Stimulated activated CD4-positive, alpha-beta T cell treated with anti-CD3 and anti-CD28 coated beads, TNF-alpha, amount 100 ng/mL, for 48 hours (primary cell): ENCODE results near the gene CDK15.
"Not testable (repeated sequence)": the region's sequence is repeated elsewhere in the genome, so short reads cannot be mapped to it uniquely, and the experiment has no call there.

Source experiments
- DNase-seq, 3 donors: peaks; one replicate each; pipeline ENCODE4 v3.0.0-alpha.2; 2020; ENCODE audit warnings: low read depth in 3 of 3

Gene CDK15

GRCh38 chr2:201789395-201789794 lies 16.9 kb upstream of the CDK15 start:
- no peak for DNase-seq

DNA sequence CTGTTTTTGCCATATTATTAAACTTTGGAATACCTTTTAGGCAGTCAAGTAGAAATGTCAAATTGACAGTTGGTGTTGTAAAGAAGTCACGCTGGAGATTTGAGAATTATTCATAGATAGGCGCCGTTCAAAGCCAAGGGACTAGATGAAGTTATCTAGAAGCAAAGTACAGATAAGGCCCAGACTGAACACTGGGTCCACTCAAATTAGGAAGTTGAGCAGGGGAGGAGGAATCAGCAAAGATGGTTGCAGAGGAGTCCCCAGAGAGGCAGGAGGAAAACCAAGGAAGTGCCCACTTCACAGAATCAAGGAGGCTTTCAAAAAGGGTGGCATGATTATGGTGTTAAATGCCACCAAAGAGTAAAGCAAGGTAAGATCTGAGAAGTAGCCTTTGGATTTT lies 16.0 kb upstream of the CDK15 start:
- no peak for DNase-seq

GRCh38 chr2:201790989-201791388 lies 15.3 kb upstream of the CDK15 start:
- no peak for DNase-seq

DNA sequence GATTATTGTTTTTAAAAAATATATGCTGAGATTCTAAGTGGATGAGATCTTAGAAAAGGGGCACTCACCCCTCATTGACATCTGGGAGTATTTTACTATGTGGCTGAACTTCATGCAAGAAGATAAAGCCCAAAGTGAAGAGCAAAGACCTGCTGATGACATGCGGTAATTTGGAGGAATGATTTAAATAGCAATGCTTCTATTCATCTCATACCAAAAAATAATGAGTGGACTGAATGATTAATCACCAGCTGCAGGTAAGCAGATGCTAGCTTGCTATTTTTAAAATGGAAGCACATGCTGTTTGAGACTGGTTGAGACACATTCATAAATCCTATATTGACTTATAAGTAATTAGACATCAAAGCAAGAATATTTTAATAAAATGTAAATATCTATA lies 12.7 kb upstream of the CDK15 start:
- no peak for DNase-seq

GRCh38 chr2:201794294-201794693 lies 12.0 kb upstream of the CDK15 start:
- no peak for DNase-seq

- no peak for DNase-seq
Measured at GRCh38 chr2:201795607-201796477, 10.5 kb upstream of the CDK15 start.

DNA sequence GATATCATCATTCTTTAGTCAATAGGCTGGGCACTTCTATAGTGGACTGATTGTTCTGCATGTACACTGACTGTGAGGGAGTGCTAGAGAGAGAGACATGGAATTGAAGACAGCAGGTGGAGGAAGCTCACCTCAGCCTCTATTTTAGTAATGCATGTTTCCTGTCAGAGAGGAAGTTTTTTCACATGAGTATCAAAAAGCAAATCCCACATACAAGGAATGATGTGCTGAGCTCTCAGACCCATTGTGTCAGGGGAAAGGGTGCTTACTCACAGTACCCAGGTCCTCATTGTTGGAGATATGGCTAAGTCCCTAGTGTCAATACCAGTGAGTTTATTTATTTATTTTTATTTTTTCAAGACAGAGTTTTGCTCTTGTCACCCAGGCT lies 9.9 kb upstream of the CDK15 start:
- no peak for DNase-seq

DNA sequence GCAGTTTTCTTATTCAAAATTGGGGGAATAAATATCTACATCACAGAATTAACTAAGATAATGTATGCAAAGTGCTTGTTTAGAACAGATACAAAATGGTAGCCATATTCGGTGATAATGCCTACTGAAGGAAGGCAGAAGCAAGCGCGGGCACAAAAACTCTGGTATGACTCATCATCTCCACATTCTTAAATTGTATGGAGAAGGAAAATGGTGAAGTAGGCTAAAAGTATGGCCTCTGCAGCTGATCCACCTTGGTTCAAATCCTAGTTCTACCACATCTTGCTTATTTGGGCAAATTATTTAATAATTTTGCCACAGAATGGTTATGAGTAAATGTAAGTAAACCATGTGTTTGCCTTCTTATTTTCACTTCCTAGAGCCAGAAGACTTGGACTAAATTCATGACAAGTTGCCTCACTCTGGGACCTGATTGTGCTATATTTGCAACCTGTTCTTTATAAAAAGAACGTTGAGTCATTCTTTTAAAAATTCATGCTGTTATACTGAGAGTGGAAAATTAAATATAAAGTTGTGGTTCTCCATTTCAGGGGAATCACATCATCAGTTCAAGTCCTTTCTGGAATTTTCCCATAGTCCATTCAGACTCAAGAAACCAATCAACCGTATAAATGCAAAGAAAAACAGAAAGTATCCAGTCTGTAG lies 9.0 kb upstream of the CDK15 start:
- DNase-seq, result no peak

- DNase-seq, result no peak
Measured at GRCh38 chr2:201798252-201798913, 8.0 kb upstream of the CDK15 start.

- not testable (repeated sequence) for DNase-seq
Measured at GRCh38 chr2:201798914-201799285, 7.4 kb upstream of the CDK15 start.

DNA sequence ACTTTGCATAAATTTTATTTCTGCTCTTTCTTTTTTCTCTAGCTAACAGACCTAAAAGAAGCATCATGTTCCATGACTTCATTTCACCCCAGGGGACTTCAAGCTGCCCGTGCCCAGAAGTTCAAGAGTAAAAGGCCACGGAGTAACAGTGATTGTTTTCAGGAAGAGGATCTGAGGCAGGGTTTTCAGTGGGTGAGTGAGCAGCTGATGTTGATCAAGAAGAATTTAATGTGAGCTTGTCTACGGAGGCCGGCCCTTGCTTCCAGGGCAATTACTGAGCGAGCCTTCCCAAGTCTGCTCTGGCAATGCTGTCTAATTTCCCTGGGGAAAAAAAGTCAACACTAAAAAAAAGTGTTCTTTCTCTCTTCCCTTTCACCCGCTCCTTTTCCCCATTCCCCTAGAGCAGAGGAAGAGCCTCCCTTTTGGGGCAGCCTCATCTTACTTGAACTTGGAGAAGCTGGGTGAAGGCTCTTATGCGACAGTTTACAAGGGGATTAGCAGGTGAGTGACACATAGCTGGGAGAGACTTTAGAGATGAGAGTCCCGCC lies 1.2 kb downstream of the CDK15 start:
- DNase-seq, result no peak

- DNase-seq, result no peak
Measured at GRCh38 chr2:201808027-201808426, 1.7 kb downstream of the CDK15 start.

DNA sequence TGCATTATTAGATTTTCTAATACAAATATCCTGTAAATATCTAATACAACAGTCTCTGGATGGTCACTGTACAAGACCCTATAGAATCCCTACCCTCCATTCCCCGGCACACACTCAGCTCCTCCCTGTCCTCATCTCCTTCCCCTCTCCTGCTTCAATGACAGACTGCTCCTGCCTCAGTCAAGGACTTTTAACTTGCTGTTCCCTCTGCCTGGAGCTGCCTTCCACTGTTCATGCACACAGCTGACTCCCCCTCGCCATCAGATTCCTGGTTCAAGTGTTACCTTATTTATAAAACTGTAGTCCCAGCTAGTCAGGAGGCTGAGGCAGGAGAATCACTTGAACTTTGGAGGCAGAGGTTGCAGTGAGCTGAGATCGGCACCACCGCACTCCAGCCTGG lies 3.3 kb downstream of the CDK15 start:
- no peak for DNase-seq

DNA sequence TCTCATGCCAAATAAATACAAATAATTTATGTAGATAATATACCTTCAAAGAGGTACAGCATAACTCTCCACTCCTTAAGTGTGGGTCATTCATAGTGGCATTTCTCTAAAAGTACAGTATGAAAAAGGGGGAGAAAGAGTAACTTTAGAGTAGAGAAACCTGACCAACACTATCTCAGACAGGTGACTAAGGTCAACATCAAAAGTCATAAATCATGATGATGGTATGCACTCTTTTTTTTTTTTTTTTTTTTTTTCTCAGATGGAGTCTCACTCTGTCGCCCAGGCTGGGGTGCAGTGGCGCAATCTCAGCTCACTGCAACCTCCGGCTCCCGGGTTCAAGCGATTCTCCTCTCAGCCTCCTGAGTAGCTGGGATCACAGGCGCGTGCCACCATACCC lies 4.3 kb downstream of the CDK15 start:
- DNase-seq, result not testable (repeated sequence)

GRCh38 chr2:201813996-201814760 lies 7.8 kb downstream of the CDK15 start:
- DNase-seq, result no peak

GRCh38 chr2:201816657-201817575 lies 10.6 kb downstream of the CDK15 start:
- no peak for DNase-seq

DNA sequence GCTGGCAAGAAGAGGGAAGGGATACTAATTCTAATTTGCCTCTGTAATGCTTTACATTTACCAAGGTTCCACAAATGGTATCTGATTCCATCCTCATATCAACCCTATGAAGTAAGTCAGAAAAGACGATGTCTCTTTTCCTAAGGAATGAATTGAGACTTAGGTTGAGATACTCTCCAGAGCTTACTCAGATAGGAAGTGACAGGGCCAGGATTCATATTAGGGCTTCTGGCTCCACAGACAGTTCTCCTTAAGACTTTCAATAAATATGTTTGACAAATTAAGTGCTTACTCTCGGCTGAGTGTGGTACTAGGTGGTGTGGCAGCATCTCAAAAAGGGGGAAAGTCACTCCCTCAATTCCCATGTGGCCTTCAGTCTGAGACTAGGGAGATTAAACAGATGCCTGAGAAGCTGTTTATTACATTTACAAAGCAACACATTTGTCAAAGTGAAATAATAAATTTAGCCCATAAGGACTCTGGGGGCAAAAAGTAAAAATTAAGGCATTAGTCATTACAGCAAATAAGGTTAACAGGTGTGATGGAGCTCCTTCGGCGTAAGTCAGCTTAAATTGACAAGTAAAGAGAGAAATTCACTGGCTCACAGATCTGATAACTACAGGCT lies 14.2 kb downstream of the CDK15 start:
- DNase-seq, result no peak

DNA sequence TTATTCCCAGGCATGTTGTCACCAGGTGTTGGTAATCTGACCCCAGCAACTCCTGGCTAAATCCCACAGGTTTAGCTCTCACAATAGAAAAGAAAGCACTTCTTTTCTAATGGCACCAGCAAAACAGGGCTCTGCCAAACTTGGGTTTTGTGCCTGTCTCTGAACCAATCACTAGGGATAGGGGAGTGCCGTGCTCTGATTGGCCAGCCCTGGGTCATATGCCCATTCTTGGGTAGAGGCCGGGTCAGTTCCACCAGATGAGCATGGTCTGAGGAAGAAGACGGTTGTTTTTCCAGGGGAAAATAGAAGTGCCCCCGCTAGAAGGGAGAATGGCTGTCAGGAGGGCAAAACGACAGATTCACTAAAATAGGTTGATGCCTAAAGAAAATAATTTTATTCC lies 14.7 kb downstream of the CDK15 start:
- DNase-seq, result no peak

DNA sequence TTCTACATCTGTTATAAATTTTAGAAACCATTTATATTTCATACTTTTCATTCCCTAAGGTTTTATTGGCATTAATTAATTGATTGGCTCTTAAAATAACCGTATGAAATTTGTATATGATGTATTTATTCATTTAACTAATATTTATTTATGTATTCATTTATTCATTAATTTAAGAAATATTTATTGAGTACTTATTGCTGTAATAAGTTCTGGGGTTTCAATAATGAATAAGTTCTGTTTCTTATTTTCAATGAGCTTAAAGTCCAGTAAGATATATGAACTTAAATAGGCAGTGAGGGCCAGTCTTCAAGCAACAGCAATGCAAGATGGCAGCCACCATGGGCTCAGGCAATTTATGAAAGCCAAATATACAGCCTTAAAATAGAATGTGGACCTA lies 17.9 kb downstream of the CDK15 start:
- DNase-seq, result no peak

DNA sequence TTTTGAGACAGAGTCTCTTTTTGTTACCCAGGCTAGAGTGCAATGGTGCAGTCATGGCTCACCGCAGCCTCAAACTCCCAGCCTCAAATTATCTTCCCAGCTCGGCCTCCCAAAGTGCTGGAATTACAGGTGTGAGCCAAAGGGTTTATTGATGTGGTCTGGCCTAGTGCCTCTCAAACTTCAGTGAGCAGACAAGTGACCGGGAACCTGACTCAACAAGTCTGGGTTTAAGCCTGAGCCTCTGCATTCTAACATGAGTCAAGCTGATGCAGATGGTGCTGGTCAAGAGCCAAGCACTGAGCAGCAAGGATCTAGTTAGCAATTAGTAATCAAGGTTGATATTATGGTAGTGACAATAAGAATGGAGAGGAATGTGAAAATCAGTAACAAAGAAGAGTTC lies 21.3 kb downstream of the CDK15 start:
- DNase-seq, result no peak
